ENCODE measurements around the gene DRC1.

The DRC1 gene

DNA sequence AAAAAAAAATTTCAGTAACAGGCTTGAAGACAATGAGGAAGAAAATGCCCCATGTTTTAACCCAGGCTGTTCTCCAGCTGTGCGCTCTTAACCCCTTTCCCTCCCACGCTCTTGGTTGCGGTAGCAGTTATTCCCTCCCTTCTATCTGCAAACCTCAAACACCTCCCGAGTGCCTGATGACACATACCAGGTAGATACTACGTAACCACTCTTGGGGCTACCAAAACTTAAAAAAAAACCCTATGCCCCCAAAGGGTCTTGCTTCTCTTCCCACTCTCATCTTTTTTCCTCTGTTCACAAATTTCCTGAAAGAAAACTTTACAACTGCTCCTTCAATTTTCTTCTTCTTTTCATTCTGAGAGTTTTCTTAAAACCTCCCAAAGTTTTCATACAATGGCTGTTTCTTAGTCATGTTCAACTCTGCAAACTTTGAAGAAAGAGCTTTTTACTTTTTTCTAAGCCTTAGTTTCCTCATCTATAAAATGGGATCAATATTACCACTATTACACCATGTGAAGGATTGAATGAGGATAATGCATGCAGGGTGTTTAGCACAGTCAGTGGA is 4.9 kb upstream of the DRC1 start:
- no peak overlapping the region for H3K4me3 ChIP-seq (ENCODE audit: low read depth, low read length)
- no peak overlapping the region for H3K4me2 ChIP-seq (ENCODE audit: low read length)
- H3K79me2 ChIP-seq: no peaks in the 10 kb centered on the region
- no peaks in the 10 kb centered on the region for H3K27me3 ChIP-seq (ENCODE audit: control insufficient read depth, insufficient read depth, low read length)
- H3K27ac ChIP-seq: no peak overlapping the region
- H3K9me3 ChIP-seq (ENCODE audit: control insufficient read depth, low read length): no peaks in the 10 kb centered on the region
- no peak overlapping the region for H2AFZ ChIP-seq
- peaks cover 15% of the 10 kb centered on the region for H3K4me1 ChIP-seq
- no peak overlapping the region for H3K9ac ChIP-seq
- H3K36me3 ChIP-seq (ENCODE audit: control insufficient read depth, insufficient read depth, low read length): no peaks in the 10 kb centered on the region
- TF ChIP-seq, protein P1, sequence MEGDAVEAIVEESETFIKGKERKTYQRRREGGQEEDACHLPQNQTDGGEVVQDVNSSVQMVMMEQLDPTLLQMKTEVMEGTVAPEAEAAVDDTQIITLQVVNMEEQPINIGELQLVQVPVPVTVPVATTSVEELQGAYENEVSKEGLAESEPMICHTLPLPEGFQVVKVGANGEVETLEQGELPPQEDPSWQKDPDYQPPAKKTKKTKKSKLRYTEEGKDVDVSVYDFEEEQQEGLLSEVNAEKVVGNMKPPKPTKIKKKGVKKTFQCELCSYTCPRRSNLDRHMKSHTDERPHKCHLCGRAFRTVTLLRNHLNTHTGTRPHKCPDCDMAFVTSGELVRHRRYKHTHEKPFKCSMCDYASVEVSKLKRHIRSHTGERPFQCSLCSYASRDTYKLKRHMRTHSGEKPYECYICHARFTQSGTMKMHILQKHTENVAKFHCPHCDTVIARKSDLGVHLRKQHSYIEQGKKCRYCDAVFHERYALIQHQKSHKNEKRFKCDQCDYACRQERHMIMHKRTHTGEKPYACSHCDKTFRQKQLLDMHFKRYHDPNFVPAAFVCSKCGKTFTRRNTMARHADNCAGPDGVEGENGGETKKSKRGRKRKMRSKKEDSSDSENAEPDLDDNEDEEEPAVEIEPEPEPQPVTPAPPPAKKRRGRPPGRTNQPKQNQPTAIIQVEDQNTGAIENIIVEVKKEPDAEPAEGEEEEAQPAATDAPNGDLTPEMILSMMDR (IDR thresholded peaks at IDR 0.05): no peak

DNA sequence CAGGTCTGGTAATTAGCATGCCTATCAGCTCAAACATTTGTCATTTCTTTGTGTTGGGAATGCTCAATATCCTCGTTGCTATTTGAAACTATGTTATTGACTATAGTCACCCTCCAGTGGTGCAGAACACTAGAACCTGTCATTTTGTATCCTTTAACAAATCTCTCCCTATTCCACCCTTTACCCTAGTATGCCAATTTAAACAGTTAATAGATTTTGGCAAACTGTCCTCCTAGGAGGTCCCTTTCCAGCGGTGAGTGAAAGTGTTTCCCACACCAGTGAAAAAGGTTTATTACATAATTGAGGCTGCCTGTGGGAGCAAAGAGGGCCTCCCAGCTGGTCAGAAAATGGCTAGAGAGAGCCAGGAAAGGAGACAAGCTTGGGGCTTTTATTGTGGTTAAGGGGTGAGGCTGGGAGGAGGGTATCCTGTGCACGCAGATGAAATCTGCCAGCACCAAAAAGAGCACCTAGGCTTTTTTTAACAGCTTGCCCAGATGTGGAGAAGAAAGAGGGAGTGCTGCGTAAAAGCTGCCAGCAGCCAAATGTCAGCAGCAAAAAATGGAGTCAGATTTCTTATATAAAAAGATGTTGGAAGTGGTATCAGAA is 1.8 kb upstream of the DRC1 start:
- Histone ChIP-seq H3K79me2 (no peaks in the 10 kb centered on the region), H3K9ac (no peak overlapping the region), H2AFZ (no peak overlapping the region), H3K27ac (no peak overlapping the region), H3K4me1 (peaks cover 3% of the 10 kb centered on the region), H3K27me3 (ENCODE audit: control insufficient read depth, insufficient read depth, low read length) (no peaks in the 10 kb centered on the region), H3K36me3 (ENCODE audit: control insufficient read depth, insufficient read depth, low read length) (no peaks in the 10 kb centered on the region), H3K4me3 (ENCODE audit: low read depth, low read length) (no peak overlapping the region), H3K9me3 (ENCODE audit: control insufficient read depth, low read length) (no peaks in the 10 kb centered on the region), H3K4me2 (ENCODE audit: low read length) (no peak overlapping the region)
- TF ChIP-seq, protein P1 (IDR thresholded peaks at IDR 0.05): no peak

DNA sequence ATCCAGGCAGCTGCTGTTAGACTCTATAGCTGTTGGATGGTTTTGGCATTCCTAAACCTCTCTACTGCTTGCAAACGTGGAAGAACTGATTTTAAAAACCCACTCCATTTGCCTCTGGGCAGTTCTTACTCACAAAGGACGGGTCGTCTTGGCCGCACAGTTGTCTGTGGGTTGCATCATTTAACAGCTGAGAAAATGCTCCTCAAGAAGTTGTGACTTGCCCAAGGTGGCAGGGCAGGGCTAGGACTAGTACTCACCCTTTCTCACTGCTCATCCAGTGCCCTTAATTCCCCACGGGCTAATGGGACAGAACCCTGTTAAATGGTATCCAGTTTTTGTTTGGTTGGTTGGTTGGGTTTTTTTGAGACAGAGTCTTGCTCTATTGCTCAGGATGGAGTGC is 997 bp upstream of the DRC1 start:
- no peak overlapping the region for H3K27ac ChIP-seq
- TF ChIP-seq, protein P1 (IDR thresholded peaks at IDR 0.05): no peak
- H3K9me3 ChIP-seq (ENCODE audit: control insufficient read depth, low read length): no peaks in the 10 kb centered on the region
- no peak overlapping the region for H2AFZ ChIP-seq
- no peak overlapping the region for H3K9ac ChIP-seq
- H3K79me2 ChIP-seq: no peaks in the 10 kb centered on the region
- no peaks in the 10 kb centered on the region for H3K36me3 ChIP-seq (ENCODE audit: control insufficient read depth, insufficient read depth, low read length)
- no peaks in the 10 kb centered on the region for H3K4me1 ChIP-seq
- no peak overlapping the region for H3K4me3 ChIP-seq (ENCODE audit: low read depth, low read length)
- no peaks in the 10 kb centered on the region for H3K27me3 ChIP-seq (ENCODE audit: control insufficient read depth, insufficient read depth, low read length)
- H3K4me2 ChIP-seq (ENCODE audit: low read length): no peak overlapping the region

DNA sequence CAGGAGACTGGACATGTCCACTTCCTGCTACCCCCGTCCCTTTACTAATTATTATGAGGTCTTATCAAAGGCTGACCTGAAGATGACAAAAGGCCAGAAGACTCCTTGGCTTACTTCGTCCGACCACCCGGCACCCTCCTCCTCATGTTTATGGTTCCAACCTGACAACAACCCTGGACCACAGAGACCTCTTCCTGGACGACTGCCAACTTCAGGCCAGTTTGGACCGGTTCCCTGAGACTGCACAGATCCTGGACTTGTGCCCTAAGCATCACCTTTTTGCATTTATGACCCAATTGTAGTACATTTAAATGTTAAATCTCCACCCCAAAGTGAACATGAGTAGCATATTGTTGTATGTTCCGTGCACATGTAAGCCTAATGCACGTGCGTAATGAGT is 5.8 kb downstream of the DRC1 start:
- Histone ChIP-seq H2AFZ (no peak overlapping the region), H3K9me3 (ENCODE audit: control insufficient read depth, low read length) (no peaks in the 10 kb centered on the region), H3K36me3 (ENCODE audit: control insufficient read depth, insufficient read depth, low read length) (no peaks in the 10 kb centered on the region), H3K27me3 (ENCODE audit: control insufficient read depth, insufficient read depth, low read length) (no peaks in the 10 kb centered on the region), H3K9ac (no peak overlapping the region), H3K4me3 (ENCODE audit: low read depth, low read length) (no peak overlapping the region), H3K4me2 (ENCODE audit: low read length) (no peak overlapping the region), H3K27ac (no peak overlapping the region), H3K79me2 (no peaks in the 10 kb centered on the region), H3K4me1 (no peaks in the 10 kb centered on the region)
- TF ChIP-seq, protein P1 (IDR thresholded peaks at IDR 0.05): no peak

DNA sequence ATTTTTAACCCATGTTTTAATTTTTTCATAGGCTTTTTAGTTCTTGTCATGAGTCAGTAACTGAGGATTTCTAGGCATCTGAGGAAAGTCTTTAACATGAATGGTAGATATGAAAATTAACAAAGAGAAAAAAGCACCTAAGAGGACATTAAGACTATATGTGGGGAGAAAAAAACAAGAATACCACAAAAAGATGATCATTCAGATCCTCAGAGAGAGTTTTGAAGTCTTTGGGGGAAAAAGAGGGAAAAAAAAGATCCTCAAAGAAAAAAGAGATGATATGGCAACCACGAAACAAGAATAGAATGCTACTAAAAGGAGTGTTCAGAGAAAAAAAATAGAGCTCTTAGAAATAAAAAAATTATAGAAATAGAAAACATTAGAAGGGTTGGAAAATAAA is 8.1 kb downstream of the DRC1 start:
- no peaks in the 10 kb centered on the region for H3K4me1 ChIP-seq
- no peak overlapping the region for H3K27ac ChIP-seq
- no peaks in the 10 kb centered on the region for H3K27me3 ChIP-seq (ENCODE audit: control insufficient read depth, insufficient read depth, low read length)
- H3K79me2 ChIP-seq: no peaks in the 10 kb centered on the region
- no peak overlapping the region for H2AFZ ChIP-seq
- no peak overlapping the region for H3K4me2 ChIP-seq (ENCODE audit: low read length)
- H3K9me3 ChIP-seq (ENCODE audit: control insufficient read depth, low read length): no peaks in the 10 kb centered on the region
- H3K9ac ChIP-seq: no peak overlapping the region
- H3K4me3 ChIP-seq (ENCODE audit: low read depth, low read length): no peak overlapping the region
- TF ChIP-seq, protein P1 (IDR thresholded peaks at IDR 0.05): no peak
- no peaks in the 10 kb centered on the region for H3K36me3 ChIP-seq (ENCODE audit: control insufficient read depth, insufficient read depth, low read length)

All from parathyroid adenoma (tissue), 2 donors.